K562 (cell line): ENCODE data around the gene ITGAE. TPM values are rescaled to one million over a fixed set of nuclear protein-coding genes. Genes with fewer than 3 reads are reported as not detected.

ENCODE experiments used
- ATAC-seq: fragments of 200-7000 bp; cut with Tn5 transposase; 3 replicates; pipeline ENCODE4 v1.9.1; 2020; ENCODE audit warnings: moderate library complexity
- BruUV-seq: library from RNA; stranded (reverse); fragments of 400-500 nt; replicated peaks from 2 replicates; lab custom pipeline; 2021; lab: Mats Ljungman, UMichigan
- CTCF ChIA-PET: fragments of 300-600 bp; formaldehyde crosslinking; extraction: SDS; loops from one replicate; lab custom pipeline; 2021; ENCODE audit warnings: low intra/inter-chr PET ratio; lab: Yijun Ruan, JAX
- POLR2A ChIA-PET: fragments of 300-600, 350-650 bp; sonication (Branson Sonifier 250); formaldehyde crosslinking; extraction: SDS; loops from one replicate; lab custom pipeline; 2021; ENCODE audit warnings: antibody characterized with exemption, inconsistent platforms; lab: Yijun Ruan, JAX
- DNase-seq, 4 experiments: peaks; one replicate each; pipeline versions ENCODE4 v3.0.0 to v3.0.0-alpha.2; 2011 to 2018; ENCODE audit warnings: low spot score in 3 of 4, mixed read lengths in 3 of 4; ENCODE audit errors: extremely low read depth in 1 of 4
- FAIRE-seq: peaks from 2 replicates; lab custom pipeline; 2011; peaks lifted over from hg19 to GRCh38; lab: Jason Lieb, UNC
- H2AFZ ChIP-seq: 2 replicates; pipeline ENCODE4 v1.6.0; 2011; ENCODE audit warnings: low read depth, low read length, control low read depth, inconsistent platforms
- H3K27ac ChIP-seq: fragments of 200-600 bp; 3 replicates; pipeline ENCODE4 v1.8.0; 2011; ENCODE audit warnings: low read depth, mild to moderate bottlenecking, control low read depth, inconsistent platforms, low read length, moderate library complexity, mixed read lengths; ENCODE audit errors: extremely low read depth
- H3K27me3 ChIP-seq, 2 experiments: fragments of 300-600 bp in 1 of 2; 2 replicates in 1 of 2; 3 replicates in 1 of 2; pipeline versions ENCODE4 v1.6.0 to v1.8.0; 2011; ENCODE audit warnings: inconsistent platforms in 2 of 2, low read length in 2 of 2, mild to moderate bottlenecking in 1 of 2, mixed read lengths in 1 of 2, moderate library complexity in 1 of 2; ENCODE audit not compliant: control insufficient read depth in 2 of 2, insufficient read depth in 2 of 2
- H3K36me3 ChIP-seq: fragments of 300-600 bp; 3 replicates; pipeline ENCODE4 v1.8.0; 2011; ENCODE audit warnings: mild to moderate bottlenecking, low read length, inconsistent platforms; ENCODE audit not compliant: control insufficient read depth, insufficient read depth
- H3K4me1 ChIP-seq, 2 experiments: fragments of 200-600 bp in 1 of 2; replicated peaks in 1 of 2; 2 replicates in 1 of 2; 3 replicates in 1 of 2; pipeline versions ENCODE4 v1.5.1 to v1.8.0; 2011; ENCODE audit warnings: inconsistent platforms in 2 of 2, low read length in 2 of 2, mild to moderate bottlenecking in 1 of 2, mixed read lengths in 1 of 2, moderate library complexity in 1 of 2; ENCODE audit not compliant: control insufficient read depth in 2 of 2, insufficient read depth in 2 of 2
- H3K4me2 ChIP-seq: 2 replicates; pipeline ENCODE4 v1.6.1; 2011; ENCODE audit warnings: low read length, control low read depth, inconsistent platforms, mixed read lengths; ENCODE audit not compliant: insufficient read depth
- H3K4me3 ChIP-seq: fragments of 200-600 bp; sonication (generic), shearing (Covaris generic); 2 replicates; pipeline ENCODE4 v1.5.1; 2016; ENCODE audit warnings: control low read depth, inconsistent platforms
- H3K79me2 ChIP-seq: fragments of 200-600 bp; 3 replicates; pipeline ENCODE4 v1.8.0; 2011; ENCODE audit warnings: low read length, inconsistent platforms; ENCODE audit not compliant: control insufficient read depth, insufficient read depth
- H3K9ac ChIP-seq, 2 experiments: 2 replicates each; pipeline versions ENCODE4 v1.6.0 to v1.6.1; 2011; ENCODE audit warnings: low read depth in 2 of 2, low read length in 2 of 2, control low read depth in 1 of 2, inconsistent platforms in 1 of 2, mild to moderate bottlenecking in 1 of 2, mixed read lengths in 1 of 2; ENCODE audit not compliant: insufficient read depth in 1 of 2
- H3K9me1 ChIP-seq: one replicate; pipeline ENCODE4 v1.6.0; 2011; ENCODE audit warnings: inconsistent platforms, mild to moderate bottlenecking, low read length, moderate library complexity; ENCODE audit not compliant: control insufficient read depth, insufficient read depth
- H3K9me3 ChIP-seq: replicated peaks from 2 replicates; pipeline ENCODE4 v1.5.1; 2011; ENCODE audit warnings: low read depth, low read length, inconsistent platforms; ENCODE audit not compliant: control insufficient read depth, insufficient read depth
- H4K20me1 ChIP-seq: replicated peaks from 2 replicates; pipeline ENCODE4 v1.6.1; 2011; ENCODE audit warnings: low read length, inconsistent platforms, mixed read lengths; ENCODE audit not compliant: control insufficient read depth, insufficient read depth
- RAD21 ChIP-seq, 2 experiments: fragments of 250-450 bp in 1 of 2; fragments of 450-650 bp in 1 of 2; sonication (Bioruptor Pico) in 1 of 2; formaldehyde crosslinking in 1 of 2; IDR thresholded peaks in 1 of 2; conservative IDR thresholded peaks in 1 of 2; 2 replicates each; pipeline versions ENCODE4 v1.4.0 to v1.8.0; 2020 to 2022; ENCODE audit warnings: mild to moderate bottlenecking in 2 of 2, moderate library complexity in 1 of 2
- RB1 ChIP-seq: fragments of 450-650 bp; IDR thresholded peaks from 2 replicates; pipeline ENCODE4 v1.6.1; 2017; ENCODE audit warnings: low read depth, mild to moderate bottlenecking
- SMC3 ChIP-seq: conservative IDR thresholded peaks from 2 replicates; pipeline ENCODE4 v1.6.1; 2011; ENCODE audit warnings: low read depth, low read length, improper control_type of control experiment; ENCODE audit not compliant: insufficient read depth
- ZNF584 ChIP-seq: fragments of 200-800 bp; sonication (Bioruptor generic); IDR thresholded peaks from 2 replicates; pipeline ENCODE4 v1.6.1; 2016; ENCODE audit warnings: low read depth, mild to moderate bottlenecking, missing genetic modification characterization, missing compliant biosample characterization
- ZNF699 ChIP-seq: fragments of 250-450 bp; sonication (Bioruptor Pico); IDR thresholded peaks from 2 replicates; pipeline ENCODE4 v1.8.0; 2021; ENCODE audit warnings: mild to moderate bottlenecking, moderate library complexity; ENCODE audit not compliant: insufficient replicate concordance
- WGBS: fragments of 100-300 bp; shearing (Covaris generic); methylation state at CpG from one replicate; pipeline ENCODE4 v1.1.6; 2016; ENCODE audit warnings: low coverage, mixed read lengths; ENCODE audit not compliant: insufficient coverage; ENCODE audit errors: missing lambda C conversion rate; 5-methylcytosine and 5-hydroxymethylcytosine counted together
- in situ Hi-C: fragments of 300-500 bp; cut with MboI; formaldehyde crosslinking; loops from 4 replicates; pipeline ENCODE4 v1.15.0; 2018; ENCODE audit warnings: inconsistent platforms, mixed read lengths
- intact Hi-C: fragments of 100-400 bp; cut with micrococcal nuclease; formaldehyde crosslinking; loops from 2 replicates; pipeline ENCODE4 v1.14.2; 2022
- polyA plus RNA-seq, 8 experiments: library from polyadenylated mRNA; depleted of rRNA in 4 of 8; stranded (reverse) in 5 of 8; unstranded in 3 of 8; fragments of >200 nt; fragmentation: Nextera tagmentation in 2 of 8; fragmentation: Illumina TruSeq in 1 of 8; extraction: Ambion mirVana in 2 of 8; extraction: Trizol in 1 of 8; gene quantifications; 2 replicates each; pipeline versions ENCODE4 v1.2.1 to v1.2.3, GENCODE V29; 2011 to 2014; ENCODE audit warnings: inconsistent platforms in 1 of 8, missing spikeins in 1 of 8
- total RNA-seq, 7 experiments: library from RNA; depleted of rRNA in 6 of 7; stranded (reverse); fragments of >200 nt in 6 of 7; fragmentation: Illumina TruSeq in 2 of 7; extraction: Trizol in 2 of 7; gene quantifications; 2 replicates each; pipeline versions ENCODE4 v1.2.1 to v1.2.3, GENCODE V29; 2011 to 2021; ENCODE audit warnings: low replicate concordance in 1 of 7
- TF ChIP-seq, protein P1 (sequence below), 2 experiments: fragments of 450-650 bp; formaldehyde crosslinking in 1 of 2; IDR thresholded peaks; 2 replicates each; pipeline versions ENCODE4 v1.4.0 to v1.6.1; 2014 to 2020; ENCODE audit warnings: mild to moderate bottlenecking in 2 of 2, borderline replicate concordance in 1 of 2, low read depth in 1 of 2
- TF ChIP-seq, protein P2 (sequence below), 3 experiments: IDR thresholded peaks in 2 of 3; conservative IDR thresholded peaks in 1 of 3; 2 replicates each; pipeline ENCODE4 v1.5.1; 2011 to 2012; ENCODE audit warnings: low read length in 3 of 3, mild to moderate bottlenecking in 3 of 3, control low read depth in 2 of 3, improper control_type of control experiment in 1 of 3, inconsistent platforms in 1 of 3, low read depth in 1 of 3, mixed read lengths in 1 of 3, moderate library complexity in 1 of 3; ENCODE audit not compliant: insufficient read depth in 2 of 3

ITGAE gene
- total and polyA plus RNA-seq, 9 of the 15 experiments (the other 6 are each of a cell fraction or from before 2014, with no cell fraction given) = 14.8 to 160 (median 27.0) TPM

DNA sequence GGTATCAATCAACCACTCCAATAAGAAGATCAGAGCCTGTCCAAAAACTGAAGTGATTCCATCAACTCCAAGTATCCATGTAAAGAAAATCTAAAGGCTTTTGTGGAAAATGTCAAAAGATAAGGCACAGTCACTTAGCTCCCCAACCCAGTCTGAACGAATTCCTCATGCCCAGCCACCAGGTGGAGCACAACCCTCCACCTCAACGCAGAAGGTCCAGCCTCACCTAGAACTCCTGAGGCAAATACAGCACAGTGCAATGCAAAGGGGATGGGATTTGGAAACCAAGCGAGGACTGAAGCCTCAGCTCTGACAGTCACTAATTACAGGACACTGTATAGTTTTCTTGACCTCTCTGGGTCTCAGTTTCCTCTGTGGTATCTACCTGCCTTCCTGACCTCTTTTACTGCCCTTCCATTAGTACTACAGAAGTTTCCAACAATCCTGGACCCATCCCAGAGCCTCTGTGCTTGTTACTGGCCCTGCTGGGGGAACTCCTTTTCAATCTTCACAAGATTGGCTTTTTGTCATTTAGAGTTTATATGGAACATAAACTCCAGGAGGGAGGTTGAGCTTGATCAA lies 43.0 kb upstream of the ITGAE start:
- Histone ChIP-seq H3K79me2 (peaks cover 29% of the 10 kb centered on the region), H3K9me3 (no peaks in the 10 kb centered on the region), H3K4me3 (no peak overlapping the region), H2AFZ (no peak overlapping the region), H3K27ac (no peak overlapping the region), H3K9me1 (no peaks in the 10 kb centered on the region), H3K4me1 (peaks cover 2 to 8% of the 10 kb centered on the region in 2 experiments; a peak in 4 of 5 replicates), H3K4me2 (no peak overlapping the region), H3K36me3 (peaks cover 51% of the 10 kb centered on the region), H3K9ac (no peak overlapping the region; a peak in 1 of 4 replicates), H4K20me1 (no peaks in the 10 kb centered on the region), H3K27me3 (no peaks in the 10 kb centered on the region)
- no TSS peak for BruUV-seq
- ATAC-seq (peak; percentile 71), FAIRE-seq (peak; percentile 85), DNase-seq (peak; percentile 20 to 64 (median 40))
- CTCF ChIA-PET = interaction anchor here (0.8 kb wide), 1 partner anchor 106 kb away, joined by 3 read pairs; no protein-coding TSS in a partner anchor
- POLR2A ChIA-PET = interaction anchor here (0.6 to 1.4 kb wide), 3 partner anchors 9 to 70 kb away, joined by 3 to 5 read pairs (median 5); no protein-coding TSS in a partner anchor
- no peak for TF ChIP-seq ZNF584 (CRISPR knock-in tag)
- TF ChIP-seq RAD21 (CRISPR knock-in tag; conservative IDR thresholded peaks at IDR 0.05 in 1 of 2, IDR thresholded peaks at IDR 0.05 in 1 of 2) = peak; percentile 22 to 46; a peak in 3 of 4 replicates
- TF ChIP-seq ZNF699 (CRISPR knock-in tag) = no peak
- 0 out of 2 replicates have a peak, but pooled peaks have one; percentile 34 for TF ChIP-seq SMC3
- TF ChIP-seq, protein P1, sequence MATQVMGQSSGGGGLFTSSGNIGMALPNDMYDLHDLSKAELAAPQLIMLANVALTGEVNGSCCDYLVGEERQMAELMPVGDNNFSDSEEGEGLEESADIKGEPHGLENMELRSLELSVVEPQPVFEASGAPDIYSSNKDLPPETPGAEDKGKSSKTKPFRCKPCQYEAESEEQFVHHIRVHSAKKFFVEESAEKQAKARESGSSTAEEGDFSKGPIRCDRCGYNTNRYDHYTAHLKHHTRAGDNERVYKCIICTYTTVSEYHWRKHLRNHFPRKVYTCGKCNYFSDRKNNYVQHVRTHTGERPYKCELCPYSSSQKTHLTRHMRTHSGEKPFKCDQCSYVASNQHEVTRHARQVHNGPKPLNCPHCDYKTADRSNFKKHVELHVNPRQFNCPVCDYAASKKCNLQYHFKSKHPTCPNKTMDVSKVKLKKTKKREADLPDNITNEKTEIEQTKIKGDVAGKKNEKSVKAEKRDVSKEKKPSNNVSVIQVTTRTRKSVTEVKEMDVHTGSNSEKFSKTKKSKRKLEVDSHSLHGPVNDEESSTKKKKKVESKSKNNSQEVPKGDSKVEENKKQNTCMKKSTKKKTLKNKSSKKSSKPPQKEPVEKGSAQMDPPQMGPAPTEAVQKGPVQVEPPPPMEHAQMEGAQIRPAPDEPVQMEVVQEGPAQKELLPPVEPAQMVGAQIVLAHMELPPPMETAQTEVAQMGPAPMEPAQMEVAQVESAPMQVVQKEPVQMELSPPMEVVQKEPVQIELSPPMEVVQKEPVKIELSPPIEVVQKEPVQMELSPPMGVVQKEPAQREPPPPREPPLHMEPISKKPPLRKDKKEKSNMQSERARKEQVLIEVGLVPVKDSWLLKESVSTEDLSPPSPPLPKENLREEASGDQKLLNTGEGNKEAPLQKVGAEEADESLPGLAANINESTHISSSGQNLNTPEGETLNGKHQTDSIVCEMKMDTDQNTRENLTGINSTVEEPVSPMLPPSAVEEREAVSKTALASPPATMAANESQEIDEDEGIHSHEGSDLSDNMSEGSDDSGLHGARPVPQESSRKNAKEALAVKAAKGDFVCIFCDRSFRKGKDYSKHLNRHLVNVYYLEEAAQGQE (IDR thresholded peaks at IDR 0.05; ENCODE audit: borderline replicate concordance) = peak; percentile 25; the same call in 1 of the 2 replicates
- TF ChIP-seq, protein P1 (CRISPR knock-in tag; IDR thresholded peaks at IDR 0.05; ENCODE audit: low read depth) = no peak
- 0 out of 2 replicates have a peak, but pooled peaks have one; percentile 26 for TF ChIP-seq RB1
- TF ChIP-seq, protein P2, sequence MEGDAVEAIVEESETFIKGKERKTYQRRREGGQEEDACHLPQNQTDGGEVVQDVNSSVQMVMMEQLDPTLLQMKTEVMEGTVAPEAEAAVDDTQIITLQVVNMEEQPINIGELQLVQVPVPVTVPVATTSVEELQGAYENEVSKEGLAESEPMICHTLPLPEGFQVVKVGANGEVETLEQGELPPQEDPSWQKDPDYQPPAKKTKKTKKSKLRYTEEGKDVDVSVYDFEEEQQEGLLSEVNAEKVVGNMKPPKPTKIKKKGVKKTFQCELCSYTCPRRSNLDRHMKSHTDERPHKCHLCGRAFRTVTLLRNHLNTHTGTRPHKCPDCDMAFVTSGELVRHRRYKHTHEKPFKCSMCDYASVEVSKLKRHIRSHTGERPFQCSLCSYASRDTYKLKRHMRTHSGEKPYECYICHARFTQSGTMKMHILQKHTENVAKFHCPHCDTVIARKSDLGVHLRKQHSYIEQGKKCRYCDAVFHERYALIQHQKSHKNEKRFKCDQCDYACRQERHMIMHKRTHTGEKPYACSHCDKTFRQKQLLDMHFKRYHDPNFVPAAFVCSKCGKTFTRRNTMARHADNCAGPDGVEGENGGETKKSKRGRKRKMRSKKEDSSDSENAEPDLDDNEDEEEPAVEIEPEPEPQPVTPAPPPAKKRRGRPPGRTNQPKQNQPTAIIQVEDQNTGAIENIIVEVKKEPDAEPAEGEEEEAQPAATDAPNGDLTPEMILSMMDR (IDR thresholded peaks at IDR 0.05 in 2 of 3, conservative IDR thresholded peaks at IDR 0.05 in 1 of 3; ENCODE audit: insufficient read depth in 2 of 3, low read depth in 1 of 3, low read length in 3 of 3) = peak; percentile 63 to 74 (median 68)
- intact Hi-C loops (loop anchor here (10.0 kb wide), 3 partner anchors 61 to 231 kb away; no protein-coding TSS in a partner anchor), in situ Hi-C loops (no loop called here)
- 3% methylated on average over 3 of the region's 3 CpGs for WGBS
